ENCODE measurements around the gene EVI5.

DNA sequence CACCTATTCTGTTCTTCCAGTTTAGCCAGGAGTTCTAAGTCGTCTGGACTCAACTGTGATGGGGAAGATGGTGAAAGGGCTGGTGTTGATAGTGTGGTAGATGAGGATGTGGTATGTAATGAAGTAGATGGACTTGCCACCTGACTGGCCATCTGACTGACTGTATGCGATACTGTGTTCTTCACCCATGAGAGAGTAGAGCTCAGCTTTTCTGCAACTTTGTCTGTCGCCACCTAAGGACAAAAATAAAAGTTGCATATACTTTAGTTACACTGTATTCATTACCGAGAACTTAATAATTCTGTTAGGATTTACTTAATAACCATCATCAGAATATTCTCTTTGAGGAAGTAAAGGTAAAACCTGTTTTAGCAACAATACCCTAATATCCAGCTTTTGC, 48.5 kb downstream of the EVI5 start:
- TF ChIP-seq CTCF (IDR thresholded peaks at IDR 0.05) (peak in 2 of 6 experiments; percentile 16 to 17), POLR2A (IDR thresholded peaks at IDR 0.05) (no peak)

Measured in adrenal gland (tissue), 5 donors.